K562 (cell line): ENCODE data around the gene HIPK1. TPM values are rescaled to one million over a fixed set of nuclear protein-coding genes. Genes with fewer than 3 reads are reported as not detected.

ENCODE experiments used
- ARID3A ChIP-seq: IDR thresholded peaks from 2 replicates; pipeline ENCODE4 v1.6.1; 2012; ENCODE audit warnings: low read depth, low read length, improper control_type of control experiment, borderline replicate concordance
- CCAR2 ChIP-seq: fragments of 200-400 bp; formaldehyde crosslinking; IDR thresholded peaks from 2 replicates; pipeline ENCODE4 v1.6.1; 2017; ENCODE audit warnings: mild to moderate bottlenecking, low read depth, low read length
- CEBPZ ChIP-seq: fragments of 150-350 bp; IDR thresholded peaks from 2 replicates; pipeline ENCODE4 v1.6.1; 2014; ENCODE audit warnings: low read depth, mild to moderate bottlenecking, low read length, borderline replicate concordance
- CREB5 ChIP-seq: fragments of 250-450 bp; sonication (Bioruptor Pico); IDR thresholded peaks from 2 replicates; pipeline ENCODE4 v1.5.0; 2020; ENCODE audit warnings: mild to moderate bottlenecking
- EP400 ChIP-seq: fragments of 450-650 bp; IDR thresholded peaks from 2 replicates; pipeline ENCODE4 v1.6.1; 2017; ENCODE audit warnings: antibody characterized with exemption, mild to moderate bottlenecking, moderate library complexity
- FOXP1 ChIP-seq: sonication (generic); formaldehyde crosslinking; IDR thresholded peaks from 2 replicates; pipeline ENCODE4 v1.8.0; 2022; ENCODE audit warnings: mild to moderate bottlenecking, missing genetic modification reagents
- GABPB2 ChIP-seq: fragments of 250-450 bp; sonication (Bioruptor Pico); conservative IDR thresholded peaks from 2 replicates; pipeline ENCODE4 v1.5.1; 2021; ENCODE audit warnings: mild to moderate bottlenecking
- MAFG ChIP-seq: fragments of 450-650 bp; conservative IDR thresholded peaks from 2 replicates; pipeline ENCODE4 v1.6.1; 2016; ENCODE audit warnings: missing genetic modification characterization, missing compliant biosample characterization
- MCM3 ChIP-seq: fragments of 450-650 bp; IDR thresholded peaks from 2 replicates; pipeline ENCODE4 v1.6.1; 2016
- PHB ChIP-seq: fragments of 250-450 bp; sonication (Bioruptor Pico); IDR thresholded peaks from 2 replicates; pipeline ENCODE4 v1.5.0; 2021
- POLR2H ChIP-seq: IDR thresholded peaks from 2 replicates; pipeline ENCODE4 v1.6.1; 2016; ENCODE audit warnings: missing genetic modification characterization, low read depth, mild to moderate bottlenecking, control low read depth, missing compliant biosample characterization, moderate library complexity
- TBL1XR1 ChIP-seq, 2 experiments: IDR thresholded peaks; 2 replicates each; pipeline ENCODE4 v1.6.1; 2012; ENCODE audit warnings: improper control_type of control experiment in 2 of 2, low read length in 2 of 2, mild to moderate bottlenecking in 1 of 2
- ZBTB1 ChIP-seq: sonication (generic); formaldehyde crosslinking; IDR thresholded peaks from 2 replicates; pipeline ENCODE4 v1.8.1; 2023; ENCODE audit warnings: missing genetic modification reagents, low read depth, mild to moderate bottlenecking, borderline replicate concordance
- ZBTB2 ChIP-seq: fragments of 450-650 bp; IDR thresholded peaks from 2 replicates; pipeline ENCODE4 v1.6.1; 2016; ENCODE audit warnings: antibody characterized with exemption
- ZC3H8 ChIP-seq: fragments of 450-650 bp; IDR thresholded peaks from 2 replicates; pipeline ENCODE4 v1.6.1; 2017
- ZNF431 ChIP-seq: sonication (generic); formaldehyde crosslinking; IDR thresholded peaks from 2 replicates; pipeline ENCODE4 v1.8.0; 2022; ENCODE audit warnings: mild to moderate bottlenecking, missing genetic modification reagents
- ZNF589 ChIP-seq: fragments of 200-800 bp; sonication (Bioruptor generic); IDR thresholded peaks from 2 replicates; pipeline ENCODE4 v1.6.1; 2016; ENCODE audit warnings: low read depth, missing genetic modification characterization, missing compliant biosample characterization
- polyA plus RNA-seq, 8 experiments: library from polyadenylated mRNA; depleted of rRNA in 4 of 8; stranded (reverse) in 5 of 8; unstranded in 3 of 8; fragments of >200 nt; fragmentation: Nextera tagmentation in 2 of 8; fragmentation: Illumina TruSeq in 1 of 8; extraction: Ambion mirVana in 2 of 8; extraction: Trizol in 1 of 8; gene quantifications; 2 replicates each; pipeline versions ENCODE4 v1.2.1 to v1.2.3, GENCODE V29; 2011 to 2014; ENCODE audit warnings: inconsistent platforms in 1 of 8, missing spikeins in 1 of 8
- total RNA-seq, 7 experiments: library from RNA; depleted of rRNA in 6 of 7; stranded (reverse); fragments of >200 nt in 6 of 7; fragmentation: Illumina TruSeq in 2 of 7; extraction: Trizol in 2 of 7; gene quantifications; 2 replicates each; pipeline versions ENCODE4 v1.2.1 to v1.2.3, GENCODE V29; 2011 to 2021; ENCODE audit warnings: low replicate concordance in 1 of 7

Gene HIPK1
- total and polyA plus RNA-seq, 9 of the 15 experiments (the other 6 are each of a cell fraction or from before 2014, with no cell fraction given) = 10.0 to 57.9 (median 29.6) TPM

- TF ChIP-seq POLR2H (tag) = peak; percentile 72
- peak; percentile 96 for TF ChIP-seq FOXP1
- TF ChIP-seq ZNF431 = peak; percentile 80; the same call in 1 of the 2 replicates
- TF ChIP-seq ZBTB1 (CRISPR knock-in tag) = peak; percentile 71; the same call in 1 of the 2 replicates
- TF ChIP-seq GABPB2 (CRISPR knock-in tag) = no peak
- no peak for TF ChIP-seq CREB5 (CRISPR knock-in tag)
- no peak for TF ChIP-seq PHB
- TF ChIP-seq TBL1XR1 (IDR thresholded peaks at IDR 0.05; ENCODE audit: low read length in 2 of 2) = peak; percentile 77 to 87; a peak in 3 of 4 replicates
- TF ChIP-seq MCM3 = no peak
- TF ChIP-seq ZBTB2 = peak; percentile 80
- TF ChIP-seq ZNF589 (CRISPR knock-in tag) = peak; percentile 40; the same call in 1 of the 2 replicates
- TF ChIP-seq EP400 = peak; percentile 95
- TF ChIP-seq ZC3H8 = no peak
- peak; percentile 49; the same call in 1 of the 2 replicates for TF ChIP-seq CEBPZ
- TF ChIP-seq MAFG (tag) = 0 out of 2 replicates have a peak, but pooled peaks have one; percentile 14
- TF ChIP-seq CCAR2 = no peak
- peak; percentile 77; the same call in 1 of the 2 replicates for TF ChIP-seq ARID3A
These were observed 24.3 kb upstream of the HIPK1 start, which contains the start of the genes AP4B1 and DCLRE1B (continued) for GRCh38 chr1:113904674-113905434.
